ENCODE measurements around the gene SCGB3A1. TPM values are rescaled to one million over a fixed set of nuclear protein-coding genes. Genes with fewer than 3 reads are reported as not detected.

Gene SCGB3A1
- polyA plus RNA-seq, 1 donor (not counting 4 experiments of a cell fraction or from before 2014, with no cell fraction given): not detected

- H3K36me3 ChIP-seq (ENCODE audit: control insufficient read depth in 2 of 2, extremely low read depth in 1 of 2, insufficient read depth in 2 of 2, low read length in 2 of 2): peaks cover 0 to 3% of the 10 kb centered on the region in 2 experiments
- H3K27me3 ChIP-seq (ENCODE audit: control insufficient read depth, extremely low read depth, insufficient read depth, low read length): no peaks in the 10 kb centered on the region
- DNase-seq (ENCODE audit: low read depth, low spot score) (no peak), FAIRE-seq (no peak)
- H3K4me2 ChIP-seq (ENCODE audit: control insufficient read depth, extremely low read depth, insufficient read depth, low read depth, low read length): no peak overlapping the region
- TF ChIP-seq EZH2 (IDR thresholded peaks at IDR 0.05; ENCODE audit: low read length) (no peak), CTCF (optimal IDR thresholded peaks at IDR 0.05 in 1 of 3, IDR thresholded peaks at IDR 0.05 in 1 of 3, conservative IDR thresholded peaks at IDR 0.05 in 1 of 3; ENCODE audit: extremely low read depth in 1 of 3, insufficient read depth in 2 of 3, low read length in 3 of 3) (no peak)
- no peak overlapping the region for H2AFZ ChIP-seq (ENCODE audit: control insufficient read depth, low read length)
- no peaks in the 10 kb centered on the region for H3K79me2 ChIP-seq (ENCODE audit: control insufficient read depth, insufficient read depth, low read length)
- dilution Hi-C loops (cut with MboI; ENCODE audit: extremely low pct_ligation_motif_present, low sequenced_read_pairs): no loop called here
- H4K20me1 ChIP-seq (ENCODE audit: control insufficient read depth, extremely low read depth, insufficient read depth, low read length): no peaks in the 10 kb centered on the region
- H3K4me1 ChIP-seq (ENCODE audit: control insufficient read depth, extremely low read depth, insufficient read depth, low read length): no peaks in the 10 kb centered on the region
- no peak overlapping the region for H3K9ac ChIP-seq (ENCODE audit: control insufficient read depth, extremely low read depth, insufficient read depth, low read length)
- no peaks in the 10 kb centered on the region for H3K9me1 ChIP-seq (ENCODE audit: control insufficient read depth, extremely low read depth, insufficient read depth, low read length)
- H3K27ac ChIP-seq (ENCODE audit: control insufficient read depth, insufficient read depth, low read length): no peak overlapping the region
- no peak overlapping the region for H3K4me3 ChIP-seq (ENCODE audit: control insufficient read depth in 2 of 3, extremely low read depth in 1 of 3, insufficient read depth in 2 of 3, low read depth in 1 of 3, low read length in 3 of 3)
- no peaks in the 10 kb centered on the region for H3K9me3 ChIP-seq (ENCODE audit: control insufficient read depth, low read depth, low read length)
These were observed 10.6 kb downstream of the SCGB3A1 start for GRCh38 chr5:180580681-180581080.

GRCh38 chr5:180575571-180575970 is 15.7 kb downstream of the SCGB3A1 start:
- Histone ChIP-seq H4K20me1 (ENCODE audit: control insufficient read depth, extremely low read depth, insufficient read depth, low read length) (no peaks in the 10 kb centered on the region), H3K27me3 (ENCODE audit: control insufficient read depth, extremely low read depth, insufficient read depth, low read length) (no peaks in the 10 kb centered on the region), H3K4me3 (ENCODE audit: control insufficient read depth in 2 of 3, extremely low read depth in 1 of 3, insufficient read depth in 2 of 3, low read depth in 1 of 3, low read length in 3 of 3) (no peak overlapping the region), H3K27ac (ENCODE audit: control insufficient read depth, insufficient read depth, low read length) (no peak overlapping the region), H3K79me2 (ENCODE audit: control insufficient read depth, insufficient read depth, low read length) (no peaks in the 10 kb centered on the region), H3K9me3 (ENCODE audit: control insufficient read depth, low read depth, low read length) (no peaks in the 10 kb centered on the region), H3K9me1 (ENCODE audit: control insufficient read depth, extremely low read depth, insufficient read depth, low read length) (no peaks in the 10 kb centered on the region), H2AFZ (ENCODE audit: control insufficient read depth, low read length) (no peak overlapping the region), H3K36me3 (ENCODE audit: control insufficient read depth in 2 of 2, extremely low read depth in 1 of 2, insufficient read depth in 2 of 2, low read length in 2 of 2) (peaks cover 0 to 14% of the 10 kb centered on the region in 2 experiments), H3K4me2 (ENCODE audit: control insufficient read depth, extremely low read depth, insufficient read depth, low read depth, low read length) (no peak overlapping the region), H3K4me1 (ENCODE audit: control insufficient read depth, extremely low read depth, insufficient read depth, low read length) (no peaks in the 10 kb centered on the region), H3K9ac (ENCODE audit: control insufficient read depth, extremely low read depth, insufficient read depth, low read length) (no peak overlapping the region)
- FAIRE-seq (no peak), DNase-seq (ENCODE audit: low read depth, low spot score) (no peak)
- TF ChIP-seq CTCF (optimal IDR thresholded peaks at IDR 0.05 in 1 of 3, IDR thresholded peaks at IDR 0.05 in 1 of 3, conservative IDR thresholded peaks at IDR 0.05 in 1 of 3; ENCODE audit: extremely low read depth in 1 of 3, insufficient read depth in 2 of 3, low read length in 3 of 3) (no peak), EZH2 (IDR thresholded peaks at IDR 0.05; ENCODE audit: low read length) (no peak)
- dilution Hi-C loops (cut with MboI; ENCODE audit: extremely low pct_ligation_motif_present, low sequenced_read_pairs): no loop called here
